Measurements from ENCODE around the gene DNAJC27.
"Not testable (repeated sequence)": the region's sequence is repeated elsewhere in the genome, so short reads cannot be mapped to it uniquely, and the experiment has no call there.

The DNAJC27 gene

GRCh38 chr2:24971536-24972314 lies at the start of gene DNAJC27:
TSS of gene DNAJC27 (minus strand) at chr2:24971955. CDS start at chr2:24971904, 51 bp downstream.
- Histone ChIP-seq H3K36me3 (ENCODE audit: insufficient read depth, low read length) (peaks cover 4% of the 10 kb centered on the region; the same call in 1 of the 2 replicates), H3K9me3 (ENCODE audit: low read length) (no peaks in the 10 kb centered on the region), H3F3A (ENCODE audit: insufficient read depth, low read length) (no peaks in the 10 kb centered on the region; the same call in 1 of the 2 replicates), H3K4me2 (ENCODE audit: low read length) (peak within 1 kb of the TSS; percentile 94), H3K4me3 (ENCODE audit: low read depth, low read length, poor library complexity, severe bottlenecking) (peak within 1 kb of the TSS; percentile 97), H3K27ac (ENCODE audit: low read depth, low read length, poor library complexity, severe bottlenecking) (peak within 1 kb of the TSS; percentile 71), H3K4me1 (ENCODE audit: insufficient read depth, low read length, severe bottlenecking) (peaks cover 17% of the 10 kb centered on the region), H3K79me2 (ENCODE audit: insufficient read depth, low read length) (peaks cover 4% of the 10 kb centered on the region; the same call in 1 of the 2 replicates), H3K9ac (ENCODE audit: low read length) (peak within 1 kb of the TSS; percentile 98), H2AFZ (ENCODE audit: low read length) (peak within 1 kb of the TSS; percentile 84; the same call in 1 of the 2 replicates), H3K27me3 (ENCODE audit: insufficient read depth, low read length) (no peaks in the 10 kb centered on the region), H4K20me1 (ENCODE audit: insufficient read depth, low read length) (no peaks in the 10 kb centered on the region), H3K9me2 (ENCODE audit: low read depth, low read length) (no peaks in the 10 kb centered on the region)
- no peak for TF ChIP-seq CTCF (IDR thresholded peaks at IDR 0.05; ENCODE audit: low read length)
- no peak for TF ChIP-seq EZH2 (IDR thresholded peaks at IDR 0.05; ENCODE audit: borderline replicate concordance, low read length)

GRCh38 chr2:25018681-25019080 lies 46.9 kb upstream of the DNAJC27 start:
- Histone ChIP-seq H3K4me3 (ENCODE audit: low read depth, low read length, poor library complexity, severe bottlenecking) (no peak overlapping the region), H3K9me3 (ENCODE audit: low read length) (no peaks in the 10 kb centered on the region), H3K4me2 (ENCODE audit: low read length) (no peak overlapping the region), H3K9ac (ENCODE audit: low read length) (no peak overlapping the region), H3K9me2 (ENCODE audit: low read depth, low read length) (no peaks in the 10 kb centered on the region), H2AFZ (ENCODE audit: low read length) (no peak overlapping the region), H3K27me3 (ENCODE audit: insufficient read depth, low read length) (no peaks in the 10 kb centered on the region), H4K20me1 (ENCODE audit: insufficient read depth, low read length) (no peaks in the 10 kb centered on the region), H3K4me1 (ENCODE audit: insufficient read depth, low read length, severe bottlenecking) (no peaks in the 10 kb centered on the region), H3K36me3 (ENCODE audit: insufficient read depth, low read length) (no peaks in the 10 kb centered on the region), H3K79me2 (ENCODE audit: insufficient read depth, low read length) (no peaks in the 10 kb centered on the region), H3K27ac (ENCODE audit: low read depth, low read length, poor library complexity, severe bottlenecking) (no peak overlapping the region), H3F3A (ENCODE audit: insufficient read depth, low read length) (no peaks in the 10 kb centered on the region)
- TF ChIP-seq EZH2 (IDR thresholded peaks at IDR 0.05; ENCODE audit: borderline replicate concordance, low read length) (no peak), CTCF (IDR thresholded peaks at IDR 0.05; ENCODE audit: low read length) (no peak)

GRCh38 chr2:25014631-25015030 lies 42.9 kb upstream of the DNAJC27 start:
- Histone ChIP-seq H3F3A (ENCODE audit: insufficient read depth, low read length) (no peaks in the 10 kb centered on the region), H3K9me3 (ENCODE audit: low read length) (no peaks in the 10 kb centered on the region), H3K27me3 (ENCODE audit: insufficient read depth, low read length) (no peaks in the 10 kb centered on the region), H3K4me1 (ENCODE audit: insufficient read depth, low read length, severe bottlenecking) (no peaks in the 10 kb centered on the region), H3K9me2 (ENCODE audit: low read depth, low read length) (no peaks in the 10 kb centered on the region), H2AFZ (ENCODE audit: low read length) (no peak overlapping the region), H3K79me2 (ENCODE audit: insufficient read depth, low read length) (no peaks in the 10 kb centered on the region), H3K27ac (ENCODE audit: low read depth, low read length, poor library complexity, severe bottlenecking) (no peak overlapping the region), H3K9ac (ENCODE audit: low read length) (no peak overlapping the region), H4K20me1 (ENCODE audit: insufficient read depth, low read length) (no peaks in the 10 kb centered on the region), H3K4me2 (ENCODE audit: low read length) (no peak overlapping the region), H3K4me3 (ENCODE audit: low read depth, low read length, poor library complexity, severe bottlenecking) (no peak overlapping the region), H3K36me3 (ENCODE audit: insufficient read depth, low read length) (no peaks in the 10 kb centered on the region)
- no peak for TF ChIP-seq CTCF (IDR thresholded peaks at IDR 0.05; ENCODE audit: low read length)
- no peak for TF ChIP-seq EZH2 (IDR thresholded peaks at IDR 0.05; ENCODE audit: borderline replicate concordance, low read length)

GRCh38 chr2:25011342-25011741 lies 39.6 kb upstream of the DNAJC27 start:
- not testable (repeated sequence) for H3K9me2 ChIP-seq (ENCODE audit: low read depth, low read length); H3K27ac ChIP-seq (ENCODE audit: low read depth, low read length, poor library complexity, severe bottlenecking); H3K9me3 ChIP-seq (ENCODE audit: low read length); H3K27me3 ChIP-seq (ENCODE audit: insufficient read depth, low read length); H3K4me2 ChIP-seq (ENCODE audit: low read length); H3F3A ChIP-seq (ENCODE audit: insufficient read depth, low read length); H3K36me3 ChIP-seq (ENCODE audit: insufficient read depth, low read length); H3K4me3 ChIP-seq (ENCODE audit: low read depth, low read length, poor library complexity, severe bottlenecking); H3K4me1 ChIP-seq (ENCODE audit: insufficient read depth, low read length, severe bottlenecking); H4K20me1 ChIP-seq (ENCODE audit: insufficient read depth, low read length); H2AFZ ChIP-seq (ENCODE audit: low read length); H3K9ac ChIP-seq (ENCODE audit: low read length); H3K79me2 ChIP-seq (ENCODE audit: insufficient read depth, low read length)

Measured in OCI-LY1 (cell line).